Dermis microvascular lymphatic vessel endothelial cell (primary cell): ENCODE results near the gene AFF3. TPM values are rescaled to one million over a fixed set of nuclear protein-coding genes. Genes with fewer than 3 reads are reported as not detected.

Source experiments
- total RNA-seq: library from RNA; depleted of rRNA; stranded (reverse); fragments of >200 nt; gene quantifications from 2 replicates; pipeline ENCODE4 v1.2.1, GENCODE V29; 2014

Gene AFF3
- total RNA-seq, 1 donor from 2014 or later, result under 0.01 TPM

Other genes with a start within 250 kb of the AFF3 start
- gene LONRF2, start 179.9 kb upstream of the AFF3 start, total RNA-seq, result not detected in 2 replicates